ENCODE results near the gene CFAP410. TPM values are rescaled to one million over a fixed set of nuclear protein-coding genes. Genes with fewer than 3 reads are reported as not detected.

CFAP410 gene
- total RNA-seq, 1 donor from 2014 or later, result 20.2 TPM

GRCh38 chr21:44328242-44328895 is 10.8 kb downstream of the CFAP410 start:
- Histone ChIP-seq H3K36me3 (ENCODE audit: control insufficient read depth, insufficient read depth, low read length) (no peaks in the 10 kb centered on the region), H3K4me3 (ENCODE audit: low read depth, low read length) (no peak overlapping the region), H3K27me3 (ENCODE audit: control insufficient read depth, insufficient read depth, low read length) (peaks cover 8% of the 10 kb centered on the region)
- DNase-seq (ENCODE audit: low read depth), result no peak
- TF ChIP-seq, protein P1, sequence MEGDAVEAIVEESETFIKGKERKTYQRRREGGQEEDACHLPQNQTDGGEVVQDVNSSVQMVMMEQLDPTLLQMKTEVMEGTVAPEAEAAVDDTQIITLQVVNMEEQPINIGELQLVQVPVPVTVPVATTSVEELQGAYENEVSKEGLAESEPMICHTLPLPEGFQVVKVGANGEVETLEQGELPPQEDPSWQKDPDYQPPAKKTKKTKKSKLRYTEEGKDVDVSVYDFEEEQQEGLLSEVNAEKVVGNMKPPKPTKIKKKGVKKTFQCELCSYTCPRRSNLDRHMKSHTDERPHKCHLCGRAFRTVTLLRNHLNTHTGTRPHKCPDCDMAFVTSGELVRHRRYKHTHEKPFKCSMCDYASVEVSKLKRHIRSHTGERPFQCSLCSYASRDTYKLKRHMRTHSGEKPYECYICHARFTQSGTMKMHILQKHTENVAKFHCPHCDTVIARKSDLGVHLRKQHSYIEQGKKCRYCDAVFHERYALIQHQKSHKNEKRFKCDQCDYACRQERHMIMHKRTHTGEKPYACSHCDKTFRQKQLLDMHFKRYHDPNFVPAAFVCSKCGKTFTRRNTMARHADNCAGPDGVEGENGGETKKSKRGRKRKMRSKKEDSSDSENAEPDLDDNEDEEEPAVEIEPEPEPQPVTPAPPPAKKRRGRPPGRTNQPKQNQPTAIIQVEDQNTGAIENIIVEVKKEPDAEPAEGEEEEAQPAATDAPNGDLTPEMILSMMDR (IDR thresholded peaks at IDR 0.05; ENCODE audit: insufficient read depth, low read length, poor library complexity, severe bottlenecking), result no peak

GRCh38 chr21:44327603-44327974 is 11.6 kb downstream of the CFAP410 start:
- Histone ChIP-seq H3K4me3 (ENCODE audit: low read depth, low read length) (no peak overlapping the region), H3K27me3 (ENCODE audit: control insufficient read depth, insufficient read depth, low read length) (peaks cover 5% of the 10 kb centered on the region), H3K36me3 (ENCODE audit: control insufficient read depth, insufficient read depth, low read length) (no peaks in the 10 kb centered on the region)
- TF ChIP-seq, protein P1 (IDR thresholded peaks at IDR 0.05; ENCODE audit: insufficient read depth, low read length, poor library complexity, severe bottlenecking), result no peak
- DNase-seq (ENCODE audit: low read depth), result no peak

GRCh38 chr21:44326716-44327602 is 12.2 kb downstream of the CFAP410 start:
- TF ChIP-seq, protein P1 (IDR thresholded peaks at IDR 0.05; ENCODE audit: insufficient read depth, low read length, poor library complexity, severe bottlenecking), result no peak
- Histone ChIP-seq H3K27me3 (ENCODE audit: control insufficient read depth, insufficient read depth, low read length) (peaks cover 5% of the 10 kb centered on the region), H3K4me3 (ENCODE audit: low read depth, low read length) (no peak overlapping the region), H3K36me3 (ENCODE audit: control insufficient read depth, insufficient read depth, low read length) (no peaks in the 10 kb centered on the region)
- no peak for DNase-seq (ENCODE audit: low read depth)

GRCh38 chr21:44326272-44326647 is 12.9 kb downstream of the CFAP410 start:
- Histone ChIP-seq H3K27me3 (ENCODE audit: control insufficient read depth, insufficient read depth, low read length) (peaks cover 3% of the 10 kb centered on the region), H3K36me3 (ENCODE audit: control insufficient read depth, insufficient read depth, low read length) (no peaks in the 10 kb centered on the region), H3K4me3 (ENCODE audit: low read depth, low read length) (no peak overlapping the region)
- DNase-seq (ENCODE audit: low read depth), result no peak
- TF ChIP-seq, protein P1 (IDR thresholded peaks at IDR 0.05; ENCODE audit: insufficient read depth, low read length, poor library complexity, severe bottlenecking), result no peak

DNA sequence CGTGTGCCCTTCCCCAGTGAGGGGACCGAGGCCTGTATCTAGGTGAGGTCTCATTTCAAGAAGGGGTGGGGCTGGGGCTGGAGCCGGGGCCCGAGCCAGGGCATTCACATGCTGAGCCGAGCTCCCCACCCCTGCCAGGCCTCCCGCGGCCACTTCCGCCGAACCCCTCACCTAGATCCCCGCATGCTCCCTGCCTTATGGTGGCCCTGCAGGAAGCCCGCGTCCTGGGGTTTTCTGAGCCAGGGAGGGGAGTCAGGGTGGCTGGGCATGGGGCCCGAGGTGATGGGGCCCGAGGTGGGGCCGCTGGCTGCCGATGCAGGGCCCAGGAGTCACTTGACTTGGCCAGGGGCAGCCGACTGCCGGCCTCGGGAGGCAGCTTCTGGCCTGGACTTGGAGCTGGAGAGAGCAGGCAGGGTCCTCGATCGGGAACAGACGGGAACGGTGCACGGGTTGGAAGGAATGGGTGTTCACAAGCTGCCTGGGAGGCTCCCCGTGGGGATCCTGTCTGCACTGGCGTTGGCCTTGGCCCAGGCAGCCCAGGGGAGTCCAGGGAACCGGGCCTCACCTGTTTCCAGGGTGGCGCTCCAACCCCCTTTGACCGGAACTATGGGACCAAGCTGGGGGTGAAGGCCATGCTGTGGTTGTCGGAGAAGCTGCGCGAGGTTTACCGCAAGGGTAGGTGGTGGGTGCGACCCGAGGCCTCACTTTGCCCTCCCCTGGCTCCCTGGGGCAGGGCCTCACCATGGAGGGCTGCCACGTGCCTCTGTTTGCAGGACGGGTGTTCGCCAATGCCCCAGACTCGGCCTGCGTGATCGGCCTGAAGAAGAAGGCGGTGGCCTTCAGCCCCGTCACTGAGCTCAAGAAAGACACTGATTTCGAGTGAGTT is 13.6 kb downstream of the CFAP410 start:
- DNase-seq (ENCODE audit: low read depth), result no peak
- Histone ChIP-seq H3K27me3 (ENCODE audit: control insufficient read depth, insufficient read depth, low read length) (peaks cover 3% of the 10 kb centered on the region), H3K36me3 (ENCODE audit: control insufficient read depth, insufficient read depth, low read length) (no peaks in the 10 kb centered on the region), H3K4me3 (ENCODE audit: low read depth, low read length) (no peak overlapping the region)
- TF ChIP-seq, protein P1 (IDR thresholded peaks at IDR 0.05; ENCODE audit: insufficient read depth, low read length, poor library complexity, severe bottlenecking), result no peak
